HEK293 (cell line): ENCODE measurements around the gene CREBRF.
A peak's percentile ranks its signal among the peaks of the same experiment; 100 is the strongest.

Experiments
- BCL11A ChIP-seq: fragments of 450-650 bp; formaldehyde crosslinking; IDR thresholded peaks from 2 replicates; pipeline ENCODE4 v1.5.1; 2016; ENCODE audit warnings: low read depth, missing biosample characterization, missing genetic modification characterization
- GLIS1 ChIP-seq: fragments of 450-650 bp; formaldehyde crosslinking; IDR thresholded peaks from 2 replicates; pipeline ENCODE4 v1.5.1; 2016; ENCODE audit warnings: missing biosample characterization, missing genetic modification characterization
- HIC1 ChIP-seq: fragments of 450-650 bp; formaldehyde crosslinking; IDR thresholded peaks from 2 replicates; pipeline ENCODE4 v1.5.1; 2016; ENCODE audit warnings: missing biosample characterization, missing genetic modification characterization
- HOXC10 ChIP-seq: sonication (generic); formaldehyde crosslinking; IDR thresholded peaks from 2 replicates; pipeline ENCODE4 v1.8.1; 2023; ENCODE audit warnings: mild to moderate bottlenecking, missing genetic modification reagents
- SCRT1 ChIP-seq: fragments of 450-650 bp; formaldehyde crosslinking; IDR thresholded peaks from 2 replicates; pipeline ENCODE4 v1.5.1; 2016; ENCODE audit warnings: missing biosample characterization, missing genetic modification characterization, borderline replicate concordance
- YY1 ChIP-seq: fragments of 450-650 bp; formaldehyde crosslinking; IDR thresholded peaks from 2 replicates; pipeline ENCODE4 v1.5.1; 2018; ENCODE audit warnings: missing biosample characterization, missing genetic modification characterization
- ZBTB1 ChIP-seq: fragments of 450-650 bp; formaldehyde crosslinking; IDR thresholded peaks from 2 replicates; pipeline ENCODE4 v1.5.1; 2016; ENCODE audit warnings: missing biosample characterization, missing genetic modification characterization
- ZBTB44 ChIP-seq: fragments of 450-650 bp; IDR thresholded peaks from 2 replicates; pipeline ENCODE4 v1.5.1; 2018; ENCODE audit warnings: missing biosample characterization, mild to moderate bottlenecking, missing genetic modification characterization
- ZNF138 ChIP-seq: fragments of 450-650 bp; formaldehyde crosslinking; IDR thresholded peaks from 2 replicates; pipeline ENCODE4 v1.5.1; 2016; ENCODE audit warnings: missing biosample characterization, missing genetic modification characterization, borderline replicate concordance
- ZNF140 ChIP-seq: fragments of 450-650 bp; formaldehyde crosslinking; IDR thresholded peaks from 2 replicates; pipeline ENCODE4 v1.5.1; 2016; ENCODE audit warnings: missing biosample characterization, missing genetic modification characterization
- ZNF146 ChIP-seq: fragments of 450-650 bp; formaldehyde crosslinking; IDR thresholded peaks from 2 replicates; pipeline ENCODE4 v1.5.1; 2016; ENCODE audit warnings: missing biosample characterization, missing genetic modification characterization
- ZNF223 ChIP-seq: fragments of 450-650 bp; formaldehyde crosslinking; IDR thresholded peaks from 2 replicates; pipeline ENCODE4 v1.5.1; 2016; ENCODE audit warnings: missing biosample characterization, missing genetic modification characterization
- ZNF24 ChIP-seq: fragments of 450-650 bp; formaldehyde crosslinking; IDR thresholded peaks from 2 replicates; pipeline ENCODE4 v1.5.1; 2016; ENCODE audit warnings: missing biosample characterization, missing genetic modification characterization
- ZNF274 ChIP-seq, 2 experiments: fragments of 200-500 bp in 1 of 2; fragments of 450-650 bp in 1 of 2; sonication (Bioruptor generic) in 1 of 2; formaldehyde crosslinking in 1 of 2; IDR thresholded peaks; 2 replicates each; pipeline versions ENCODE4 v1.5.1 to v1.6.1; 2014 to 2016; ENCODE audit warnings: borderline replicate concordance in 1 of 2, inconsistent platforms in 1 of 2, low read length in 1 of 2, missing biosample characterization in 1 of 2, missing genetic modification characterization in 1 of 2
- ZNF335 ChIP-seq: fragments of 450-650 bp; formaldehyde crosslinking; conservative IDR thresholded peaks from 2 replicates; pipeline ENCODE4 v1.5.1; 2016; ENCODE audit warnings: missing biosample characterization, missing genetic modification characterization
- ZNF391 ChIP-seq: fragments of 450-650 bp; formaldehyde crosslinking; IDR thresholded peaks from 2 replicates; pipeline ENCODE4 v1.5.1; 2016; ENCODE audit warnings: low read depth, missing biosample characterization, missing genetic modification characterization, borderline replicate concordance
- ZNF513 ChIP-seq: fragments of 450-650 bp; IDR thresholded peaks from 2 replicates; pipeline ENCODE4 v1.5.1; 2018; ENCODE audit warnings: missing biosample characterization, missing genetic modification characterization
- ZNF585B ChIP-seq: fragments of 450-650 bp; formaldehyde crosslinking; IDR thresholded peaks from 2 replicates; pipeline ENCODE4 v1.5.1; 2016; ENCODE audit warnings: missing biosample characterization, missing genetic modification characterization
- ZNF692 ChIP-seq: fragments of 450-650 bp; formaldehyde crosslinking; IDR thresholded peaks from 2 replicates; pipeline ENCODE4 v1.5.1; 2016; ENCODE audit warnings: missing biosample characterization, missing genetic modification characterization
- ZNF776 ChIP-seq: fragments of 450-650 bp; formaldehyde crosslinking; IDR thresholded peaks from 2 replicates; pipeline ENCODE4 v1.5.0; 2017; ENCODE audit warnings: missing biosample characterization, missing genetic modification characterization, borderline replicate concordance
- ZNF792 ChIP-seq: fragments of 450-650 bp; formaldehyde crosslinking; IDR thresholded peaks from 2 replicates; pipeline ENCODE4 v1.5.1; 2016; ENCODE audit warnings: missing biosample characterization, missing genetic modification characterization
- ZNF843 ChIP-seq: fragments of 450-650 bp; formaldehyde crosslinking; IDR thresholded peaks from 2 replicates; pipeline ENCODE4 v1.5.1; 2016; ENCODE audit warnings: missing biosample characterization, missing genetic modification characterization
- ZSCAN30 ChIP-seq: fragments of 450-650 bp; IDR thresholded peaks from 2 replicates; pipeline ENCODE4 v1.5.1; 2018; ENCODE audit warnings: missing biosample characterization, mild to moderate bottlenecking, missing genetic modification characterization, moderate library complexity
- TF ChIP-seq, protein P1 (sequence below): fragments of 450-650 bp; formaldehyde crosslinking; IDR thresholded peaks from 2 replicates; pipeline ENCODE4 v1.5.1; 2016; ENCODE audit warnings: missing biosample characterization, missing genetic modification characterization
- TF ChIP-seq, protein P2 (sequence below): fragments of 450-650 bp; formaldehyde crosslinking; IDR thresholded peaks from 2 replicates; pipeline ENCODE4 v1.5.1; 2016; ENCODE audit warnings: missing biosample characterization, missing genetic modification characterization

The CREBRF gene

GRCh38 chr5:173055983-173056782 is at the start of gene CREBRF (continued):
- TF ChIP-seq ZNF140 (tag by site-specific recombination) (no peak), HOXC10 (no peak), ZNF146 (tag by site-specific recombination) (no peak), ZNF513 (tag by site-specific recombination) (peak; percentile 94), ZNF274 (IDR thresholded peaks at IDR 0.05; ENCODE audit: low read length) (no peak), ZNF274 (tag by site-specific recombination; IDR thresholded peaks at IDR 0.05; ENCODE audit: borderline replicate concordance) (no peak), ZNF792 (tag by site-specific recombination) (no peak), ZNF24 (no peak), ZNF692 (tag by site-specific recombination) (0 out of 2 replicates have a peak, but pooled peaks have one; percentile 35), BCL11A (tag by site-specific recombination) (no peak), ZSCAN30 (tag by site-specific recombination) (peak; percentile 29; the same call in 1 of the 2 replicates), ZNF843 (tag by site-specific recombination) (no peak), ZNF335 (tag by site-specific recombination) (0 out of 2 replicates have a peak, but pooled peaks have one; percentile 25), ZBTB44 (tag by site-specific recombination) (0 out of 2 replicates have a peak, but pooled peaks have one; percentile 21), ZBTB1 (tag by site-specific recombination) (no peak), GLIS1 (tag by site-specific recombination) (peak; percentile 39; the same call in 1 of the 2 replicates), YY1 (tag by site-specific recombination) (no peak), SCRT1 (no peak), ZNF585B (no peak), ZNF138 (tag by site-specific recombination) (no peak), HIC1 (tag by site-specific recombination) (peak; percentile 49; the same call in 1 of the 2 replicates), ZNF223 (no peak), ZNF391 (tag by site-specific recombination) (no peak), ZNF776 (tag by site-specific recombination) (no peak)
- TF ChIP-seq, protein P1, sequence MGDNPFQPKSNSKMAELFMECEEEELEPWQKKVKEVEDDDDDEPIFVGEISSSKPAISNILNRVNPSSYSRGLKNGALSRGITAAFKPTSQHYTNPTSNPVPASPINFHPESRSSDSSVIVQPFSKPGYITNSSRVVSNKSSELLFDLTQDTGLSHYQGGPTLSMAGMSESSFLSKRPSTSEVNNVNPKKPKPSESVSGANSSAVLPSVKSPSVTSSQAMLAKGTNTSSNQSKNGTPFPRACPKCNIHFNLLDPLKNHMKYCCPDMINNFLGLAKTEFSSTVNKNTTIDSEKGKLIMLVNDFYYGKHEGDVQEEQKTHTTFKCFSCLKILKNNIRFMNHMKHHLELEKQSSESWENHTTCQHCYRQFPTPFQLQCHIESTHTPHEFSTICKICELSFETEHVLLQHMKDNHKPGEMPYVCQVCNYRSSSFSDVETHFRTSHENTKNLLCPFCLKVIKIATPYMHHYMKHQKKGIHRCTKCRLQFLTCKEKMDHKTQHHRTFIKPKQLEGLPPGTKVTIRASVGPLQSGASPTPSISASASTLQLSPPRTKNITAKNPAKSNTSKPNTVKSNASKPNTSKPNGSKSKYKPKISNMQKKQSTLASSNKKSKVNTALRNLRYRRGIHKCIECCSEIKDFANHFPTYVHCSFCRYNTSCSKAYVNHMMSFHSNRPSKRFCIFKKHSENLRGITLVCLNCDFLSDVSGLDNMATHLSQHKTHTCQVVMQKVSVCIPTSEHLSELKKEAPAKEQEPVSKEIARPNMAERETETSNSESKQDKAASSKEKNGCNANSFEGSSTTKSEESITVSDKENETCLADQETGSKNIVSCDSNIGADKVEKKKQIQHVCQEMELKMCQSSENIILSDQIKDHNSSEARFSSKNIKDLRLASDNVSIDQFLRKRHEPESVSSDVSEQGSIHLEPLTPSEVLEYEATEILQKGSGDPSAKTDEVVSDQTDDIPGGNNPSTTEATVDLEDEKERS (tag by site-specific recombination), result no peak
- TF ChIP-seq, protein P2, sequence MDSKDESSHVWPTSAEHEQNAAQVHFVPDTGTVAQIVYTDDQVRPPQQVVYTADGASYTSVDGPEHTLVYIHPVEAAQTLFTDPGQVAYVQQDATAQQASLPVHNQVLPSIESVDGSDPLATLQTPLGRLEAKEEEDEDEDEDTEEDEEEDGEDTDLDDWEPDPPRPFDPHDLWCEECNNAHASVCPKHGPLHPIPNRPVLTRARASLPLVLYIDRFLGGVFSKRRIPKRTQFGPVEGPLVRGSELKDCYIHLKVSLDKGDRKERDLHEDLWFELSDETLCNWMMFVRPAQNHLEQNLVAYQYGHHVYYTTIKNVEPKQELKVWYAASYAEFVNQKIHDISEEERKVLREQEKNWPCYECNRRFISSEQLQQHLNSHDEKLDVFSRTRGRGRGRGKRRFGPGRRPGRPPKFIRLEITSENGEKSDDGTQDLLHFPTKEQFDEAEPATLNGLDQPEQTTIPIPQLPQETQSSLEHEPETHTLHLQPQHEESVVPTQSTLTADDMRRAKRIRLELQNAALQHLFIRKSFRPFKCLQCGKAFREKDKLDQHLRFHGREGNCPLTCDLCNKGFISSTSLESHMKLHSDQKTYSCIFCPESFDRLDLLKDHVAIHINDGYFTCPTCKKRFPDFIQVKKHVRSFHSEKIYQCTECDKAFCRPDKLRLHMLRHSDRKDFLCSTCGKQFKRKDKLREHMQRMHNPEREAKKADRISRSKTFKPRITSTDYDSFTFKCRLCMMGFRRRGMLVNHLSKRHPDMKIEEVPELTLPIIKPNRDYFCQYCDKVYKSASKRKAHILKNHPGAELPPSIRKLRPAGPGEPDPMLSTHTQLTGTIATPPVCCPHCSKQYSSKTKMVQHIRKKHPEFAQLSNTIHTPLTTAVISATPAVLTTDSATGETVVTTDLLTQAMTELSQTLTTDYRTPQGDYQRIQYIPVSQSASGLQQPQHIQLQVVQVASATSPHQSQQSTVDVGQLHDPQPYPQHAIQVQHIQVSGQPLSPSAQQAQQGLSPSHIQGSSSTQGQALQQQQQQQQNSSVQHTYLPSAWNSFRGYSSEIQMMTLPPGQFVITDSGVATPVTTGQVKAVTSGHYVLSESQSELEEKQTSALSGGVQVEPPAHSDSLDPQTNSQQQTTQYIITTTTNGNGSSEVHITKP (tag by site-specific recombination), result peak; percentile 44; the same call in 1 of the 2 replicates
